ENCODE data around the gene MPPE1. TPM values are rescaled to one million over a fixed set of nuclear protein-coding genes. Genes with fewer than 3 reads are reported as not detected.
"Not testable (repeated sequence)": the region's sequence is repeated elsewhere in the genome, so short reads cannot be mapped to it uniquely, and the experiment has no call there.

Gene MPPE1
- total and polyA plus RNA-seq, 2 donors, result 25.4 to 31.7 TPM

- Histone ChIP-seq H3K4me3 (ENCODE audit: low read depth, low read length) (no peak overlapping the region), H3K27ac (ENCODE audit: low read depth) (no peak overlapping the region), H3K4me1 (ENCODE audit: insufficient read depth) (peaks cover 2% of the 10 kb centered on the region), H3K36me3 (ENCODE audit: insufficient read depth) (no peaks in the 10 kb centered on the region)
- WGBS, result 97% methylated on average over 1 of the region's 1 CpG
- DNase-seq (ENCODE audit: extremely low spot score), result no peak
Measured at GRCh38 chr18:11906176-11906575, 1.9 kb downstream of the MPPE1 start.

GRCh38 chr18:11905613-11906012, 2.5 kb downstream of the MPPE1 start:
- no peak overlapping the region for H3K4me3 ChIP-seq (ENCODE audit: low read depth, low read length)
- no peaks in the 10 kb centered on the region for H3K36me3 ChIP-seq (ENCODE audit: insufficient read depth)
- no peak overlapping the region for H3K27ac ChIP-seq (ENCODE audit: low read depth)
- no peak for DNase-seq (ENCODE audit: extremely low spot score)
- H3K4me1 ChIP-seq (ENCODE audit: insufficient read depth), result peaks cover 2% of the 10 kb centered on the region
- WGBS, result 87% methylated on average over 4 of the region's 4 CpGs

GRCh38 chr18:11902522-11903292, 5.4 kb downstream of the MPPE1 start:
- H3K4me3 ChIP-seq (ENCODE audit: low read depth, low read length), result no peak overlapping the region
- 63% methylated on average over 7 of the region's 7 CpGs for WGBS
- H3K36me3 ChIP-seq (ENCODE audit: insufficient read depth), result no peaks in the 10 kb centered on the region
- H3K27ac ChIP-seq (ENCODE audit: low read depth), result no peak overlapping the region
- peaks cover 2% of the 10 kb centered on the region for H3K4me1 ChIP-seq (ENCODE audit: insufficient read depth)
- no peak for DNase-seq (ENCODE audit: extremely low spot score)

GRCh38 chr18:11901826-11902438, 6.2 kb downstream of the MPPE1 start:
- Histone ChIP-seq H3K4me3 (ENCODE audit: low read depth, low read length) (no peak overlapping the region), H3K4me1 (ENCODE audit: insufficient read depth) (no peaks in the 10 kb centered on the region), H3K36me3 (ENCODE audit: insufficient read depth) (no peaks in the 10 kb centered on the region), H3K27ac (ENCODE audit: low read depth) (no peak overlapping the region)
- no peak for DNase-seq (ENCODE audit: extremely low spot score)
- 78% methylated on average over 5 of the region's 5 CpGs for WGBS

- H3K27ac ChIP-seq (ENCODE audit: low read depth), result no peak overlapping the region
- no peak for DNase-seq (ENCODE audit: extremely low spot score)
- no peaks in the 10 kb centered on the region for H3K36me3 ChIP-seq (ENCODE audit: insufficient read depth)
- no peaks in the 10 kb centered on the region for H3K4me1 ChIP-seq (ENCODE audit: insufficient read depth)
- 94% methylated on average over 3 of the region's 3 CpGs for WGBS
- H3K4me3 ChIP-seq (ENCODE audit: low read depth, low read length), result no peak overlapping the region
Measured at GRCh38 chr18:11899063-11899462, 9.1 kb downstream of the MPPE1 start.

GRCh38 chr18:11897781-11898180, 10.3 kb downstream of the MPPE1 start:
- 100% methylated on average over 1 of the region's 1 CpG for WGBS
- Histone ChIP-seq H3K4me1 (ENCODE audit: insufficient read depth) (no peaks in the 10 kb centered on the region), H3K27ac (ENCODE audit: low read depth) (no peak overlapping the region), H3K4me3 (ENCODE audit: low read depth, low read length) (no peak overlapping the region), H3K36me3 (ENCODE audit: insufficient read depth) (no peaks in the 10 kb centered on the region)
- DNase-seq (ENCODE audit: extremely low spot score), result no peak

GRCh38 chr18:11892438-11892837, 15.7 kb downstream of the MPPE1 start:
- H3K36me3 ChIP-seq (ENCODE audit: insufficient read depth), result not testable (repeated sequence)
- WGBS, result 85% methylated on average over 7 of the region's 7 CpGs

GRCh38 chr18:11891737-11892136, 16.4 kb downstream of the MPPE1 start:
- no peak for DNase-seq (ENCODE audit: extremely low spot score)
- Histone ChIP-seq H3K27ac (ENCODE audit: low read depth) (no peak overlapping the region), H3K4me1 (ENCODE audit: insufficient read depth) (no peaks in the 10 kb centered on the region), H3K36me3 (ENCODE audit: insufficient read depth) (peaks cover 4% of the 10 kb centered on the region), H3K4me3 (ENCODE audit: low read depth, low read length) (no peak overlapping the region)
- 95% methylated on average over 9 of the region's 9 CpGs for WGBS

More at GRCh38 chr18:11892438-11892837, 15.7 kb downstream of the MPPE1 start:
- not testable (repeated sequence) for H3K4me3 ChIP-seq (ENCODE audit: low read depth, low read length); H3K4me1 ChIP-seq (ENCODE audit: insufficient read depth); H3K27ac ChIP-seq (ENCODE audit: low read depth); DNase-seq (ENCODE audit: extremely low spot score)

GRCh38 chr18:11889284-11889683, 18.8 kb downstream of the MPPE1 start:
- 96% methylated on average over 5 of the region's 5 CpGs for WGBS
- no peaks in the 10 kb centered on the region for H3K4me1 ChIP-seq (ENCODE audit: insufficient read depth)
- H3K4me3 ChIP-seq (ENCODE audit: low read depth, low read length), result no peak overlapping the region
- H3K36me3 ChIP-seq (ENCODE audit: insufficient read depth), result peaks cover 9% of the 10 kb centered on the region
- no peak overlapping the region for H3K27ac ChIP-seq (ENCODE audit: low read depth)
- DNase-seq (ENCODE audit: extremely low spot score), result no peak

- H3K27ac ChIP-seq (ENCODE audit: low read depth), result no peak overlapping the region
- H3K4me1 ChIP-seq (ENCODE audit: insufficient read depth), result no peaks in the 10 kb centered on the region
- WGBS, result 92% methylated on average over 2 of the region's 2 CpGs
- H3K36me3 ChIP-seq (ENCODE audit: insufficient read depth), result peaks cover 9% of the 10 kb centered on the region
- no peak overlapping the region for H3K4me3 ChIP-seq (ENCODE audit: low read depth, low read length)
- no peak for DNase-seq (ENCODE audit: extremely low spot score)
Measured at GRCh38 chr18:11888726-11889125, 19.4 kb downstream of the MPPE1 start.

GRCh38 chr18:11887328-11888128, 20.6 kb downstream of the MPPE1 start:
- H3K36me3 ChIP-seq (ENCODE audit: insufficient read depth), result peaks cover 10% of the 10 kb centered on the region
- no peak overlapping the region for H3K27ac ChIP-seq (ENCODE audit: low read depth)
- no peak overlapping the region for H3K4me3 ChIP-seq (ENCODE audit: low read depth, low read length)
- DNase-seq (ENCODE audit: extremely low spot score), result no peak
- H3K4me1 ChIP-seq (ENCODE audit: insufficient read depth), result no peaks in the 10 kb centered on the region
- WGBS, result 75% methylated on average over 8 of the region's 8 CpGs

- 82% methylated on average over 19 of the region's 19 CpGs for WGBS
- Histone ChIP-seq H3K4me1 (ENCODE audit: insufficient read depth) (no peaks in the 10 kb centered on the region), H3K4me3 (ENCODE audit: low read depth, low read length) (no peak overlapping the region), H3K27ac (ENCODE audit: low read depth) (no peak overlapping the region), H3K36me3 (ENCODE audit: insufficient read depth) (peaks cover 6% of the 10 kb centered on the region)
- DNase-seq (ENCODE audit: extremely low spot score), result no peak
Measured at GRCh38 chr18:11886577-11887110, 21.5 kb downstream of the MPPE1 start.

- Histone ChIP-seq H3K27ac (ENCODE audit: low read depth) (no peak overlapping the region), H3K4me3 (ENCODE audit: low read depth, low read length) (no peak overlapping the region), H3K4me1 (ENCODE audit: insufficient read depth) (no peaks in the 10 kb centered on the region), H3K36me3 (ENCODE audit: insufficient read depth) (peaks cover 6% of the 10 kb centered on the region)
- DNase-seq (ENCODE audit: extremely low spot score), result no peak
- WGBS, result 85% methylated on average over 22 of the region's 22 CpGs
Measured at GRCh38 chr18:11885278-11885947, 22.7 kb downstream of the MPPE1 start.
